Mesenchymal stem cell (in vitro differentiated cells and primary cell): ENCODE results near the gene SLC38A9.

Experiments
- DNase-seq: peaks from one replicate; pipeline ENCODE4 v3.0.0-alpha.2; 2013
- H2AFZ ChIP-seq: one replicate; pipeline ENCODE4 v1.6.1; 2013; ENCODE audit warnings: low read depth, mild to moderate bottlenecking, control low read depth, inconsistent platforms, low read length, moderate library complexity
- H2AK5ac ChIP-seq: 2 replicates; pipeline ENCODE4 v1.6.1; 2013; ENCODE audit warnings: low read length, moderate library complexity, mild to moderate bottlenecking, inconsistent platforms; ENCODE audit not compliant: severe bottlenecking
- H2BK120ac ChIP-seq: one replicate; pipeline ENCODE4 v1.6.1; 2013; ENCODE audit warnings: low read depth, mild to moderate bottlenecking, inconsistent platforms, low read length, moderate library complexity
- H2BK12ac ChIP-seq, 2 experiments: one replicate each; pipeline ENCODE4 v1.6.1; 2013; ENCODE audit warnings: inconsistent platforms in 2 of 2, low read length in 2 of 2, mild to moderate bottlenecking in 2 of 2, moderate library complexity in 2 of 2, control low read depth in 1 of 2
- H2BK15ac ChIP-seq: one replicate; pipeline ENCODE4 v1.6.1; 2013; ENCODE audit warnings: mild to moderate bottlenecking, low read depth, inconsistent platforms; ENCODE audit not compliant: poor library complexity, severe bottlenecking
- H2BK5ac ChIP-seq: 2 replicates; pipeline ENCODE4 v1.6.1; 2013; ENCODE audit warnings: low read depth, mild to moderate bottlenecking, low read length, control low read depth, inconsistent platforms; ENCODE audit not compliant: poor library complexity, severe bottlenecking
- H3K14ac ChIP-seq, 2 experiments: one replicate each; pipeline ENCODE4 v1.6.1; 2013; ENCODE audit warnings: inconsistent platforms in 2 of 2, low read length in 2 of 2, control low read depth in 1 of 2, mild to moderate bottlenecking in 1 of 2, moderate library complexity in 1 of 2
- H3K18ac ChIP-seq, 2 experiments: one replicate each; pipeline ENCODE4 v1.6.1; 2013; ENCODE audit warnings: inconsistent platforms in 2 of 2, low read length in 2 of 2, control low read depth in 1 of 2, low read depth in 1 of 2, mild to moderate bottlenecking in 1 of 2
- H3K23ac ChIP-seq, 2 experiments: one replicate each; pipeline ENCODE4 v1.6.1; 2013; ENCODE audit warnings: inconsistent platforms in 2 of 2, low read length in 2 of 2, mild to moderate bottlenecking in 2 of 2, moderate library complexity in 2 of 2, control low read depth in 1 of 2
- H3K27ac ChIP-seq: 2 replicates; pipeline ENCODE4 v1.5.1; 2013; ENCODE audit warnings: mild to moderate bottlenecking, moderate library complexity, low read length, control low read depth, inconsistent platforms; ENCODE audit not compliant: poor library complexity, severe bottlenecking
- H3K27me3 ChIP-seq, 2 experiments: 2 replicates each; pipeline versions ENCODE4 v1.6.1 to v1.7.0; 2013; ENCODE audit warnings: low read length in 2 of 2, mild to moderate bottlenecking in 2 of 2, moderate library complexity in 2 of 2, control low read depth in 1 of 2, inconsistent platforms in 1 of 2; ENCODE audit not compliant: control insufficient read depth in 1 of 2, insufficient read depth in 1 of 2
- H3K36me3 ChIP-seq, 2 experiments: 2 replicates each; pipeline versions ENCODE4 v1.6.1 to v1.7.0; 2013; ENCODE audit warnings: low read length in 2 of 2, control low read depth in 1 of 2, inconsistent platforms in 1 of 2, low read depth in 1 of 2, mild to moderate bottlenecking in 1 of 2; ENCODE audit not compliant: insufficient read depth in 2 of 2, control insufficient read depth in 1 of 2
- H3K4ac ChIP-seq, 2 experiments: one replicate each; pipeline ENCODE4 v1.6.1; 2013; ENCODE audit warnings: inconsistent platforms in 2 of 2, low read length in 2 of 2, mild to moderate bottlenecking in 2 of 2, moderate library complexity in 2 of 2, control low read depth in 1 of 2, low read depth in 1 of 2
- H3K4me1 ChIP-seq: 2 replicates; pipeline ENCODE4 v1.6.1; 2013; ENCODE audit warnings: low read depth, low read length, control low read depth; ENCODE audit not compliant: control insufficient read depth, insufficient read depth
- H3K4me2 ChIP-seq: 2 replicates; pipeline ENCODE4 v1.6.1; 2013; ENCODE audit warnings: low read length, mild to moderate bottlenecking, inconsistent platforms; ENCODE audit not compliant: poor library complexity, severe bottlenecking
- H3K4me3 ChIP-seq, 2 experiments: 2 replicates each; pipeline versions ENCODE4 v1.5.1 to v1.7.0; 2013; ENCODE audit warnings: low read length in 2 of 2, mild to moderate bottlenecking in 2 of 2, control low read depth in 1 of 2, low read depth in 1 of 2; ENCODE audit not compliant: insufficient read depth in 1 of 2
- H3K79me1 ChIP-seq: replicated peaks from 2 replicates; pipeline ENCODE4 v1.6.1; 2013; ENCODE audit warnings: mild to moderate bottlenecking, control low read depth, low read length, inconsistent platforms; ENCODE audit not compliant: poor library complexity, severe bottlenecking
- H3K9ac ChIP-seq: 2 replicates; pipeline ENCODE4 v1.7.0; 2013; ENCODE audit warnings: mild to moderate bottlenecking, low read length, moderate library complexity
- H3K9me3 ChIP-seq: 2 replicates; pipeline ENCODE4 v1.7.0; 2013; ENCODE audit warnings: mild to moderate bottlenecking, low read length; ENCODE audit not compliant: control insufficient read depth
- H4K8ac ChIP-seq: one replicate; pipeline ENCODE4 v1.6.1; 2013; ENCODE audit warnings: inconsistent platforms, mild to moderate bottlenecking, low read length, moderate library complexity
- H4K91ac ChIP-seq: one replicate; pipeline ENCODE4 v1.6.1; 2013; ENCODE audit warnings: mild to moderate bottlenecking, low read length, inconsistent platforms
- WGBS: methylation state at CpG from one replicate; pipeline ENCODE4 v1.1.7; 2013; ENCODE audit warnings: mixed read lengths; 5-methylcytosine and 5-hydroxymethylcytosine counted together

Gene SLC38A9

DNA sequence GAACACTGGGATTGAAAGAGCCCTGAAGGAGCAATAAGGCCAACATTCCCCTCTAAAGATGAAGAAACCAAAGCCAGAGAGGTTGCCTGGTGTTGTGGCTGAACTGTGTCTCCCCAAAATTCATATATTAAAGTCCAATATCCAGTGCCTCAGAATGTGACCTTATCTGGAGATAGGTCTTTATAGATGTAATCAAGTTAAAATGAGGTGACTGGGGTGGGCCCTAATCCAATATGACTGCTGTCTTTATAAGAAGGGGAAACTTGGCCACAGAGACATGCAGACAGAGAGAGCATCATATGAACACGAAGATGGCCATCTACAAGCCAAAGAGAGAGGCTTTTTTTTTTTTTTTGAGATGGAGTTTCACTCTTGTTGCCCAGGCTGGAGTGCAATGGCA is 110.5 kb downstream of the SLC38A9 start:
- no peak for DNase-seq
- WGBS: 96% methylated on average over 1 of the region's 1 CpG
- peak overlapping the region in 1 of 2 experiments; percentile 91 for H3K4ac ChIP-seq

DNA sequence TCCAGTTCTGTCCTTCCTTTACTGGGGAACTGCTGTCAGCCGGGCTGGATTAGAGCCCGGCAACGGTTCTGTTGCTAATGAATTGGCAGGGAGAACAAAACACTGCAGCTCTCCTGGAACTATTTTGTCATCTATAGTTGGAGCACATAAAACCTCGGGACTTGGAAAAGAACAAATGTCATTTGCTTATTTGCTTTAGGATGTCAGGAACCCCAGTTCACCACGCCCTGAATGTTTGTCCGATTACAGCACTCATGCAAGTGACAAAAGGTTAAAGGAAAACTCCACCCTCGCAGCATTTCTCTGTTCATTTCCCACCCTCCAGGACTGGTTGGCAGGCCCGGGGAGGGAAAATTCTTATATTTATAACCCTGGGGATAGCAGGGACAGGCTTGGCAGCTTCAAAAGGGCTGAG is 110.9 kb downstream of the SLC38A9 start:
- Histone ChIP-seq H3K27ac (peak overlapping the region; percentile 67), H2AFZ (no peak overlapping the region), H3K18ac (peak overlapping the region; percentile 28 to 56), H2BK120ac (peak overlapping the region; percentile 78), H2AK5ac (no peak overlapping the region), H2BK5ac (peak overlapping the region; percentile 31), H3K27me3 (no peaks in the 10 kb centered on the region), H3K4me2 (peak overlapping the region; percentile 37), H4K8ac (peak overlapping the region; percentile 50), H3K14ac (no peak overlapping the region), H2BK12ac (no peak overlapping the region), H4K91ac (no peak overlapping the region), H3K9me3 (no peaks in the 10 kb centered on the region), H3K79me1 (no peaks in the 10 kb centered on the region), H3K36me3 (no peaks in the 10 kb centered on the region), H3K4ac (peak overlapping the region; percentile 77 to 91), H3K9ac (peak overlapping the region; percentile 89), H3K23ac (no peak overlapping the region), H3K4me1 (peaks cover 13% of the 10 kb centered on the region), H2BK15ac (peak overlapping the region; percentile 67), H3K4me3 (no peak overlapping the region)
- WGBS: under 1% methylated on average over 6 of the region's 8 CpGs
- peak; percentile 93 for DNase-seq

More for the DNA sequence above, 110.5 kb downstream of the SLC38A9 start:
- Histone ChIP-seq H3K27ac (peak overlapping the region; percentile 67), H4K91ac (no peak overlapping the region), H3K79me1 (no peaks in the 10 kb centered on the region), H3K27me3 (no peaks in the 10 kb centered on the region), H3K9me3 (no peaks in the 10 kb centered on the region), H2AFZ (no peak overlapping the region), H2BK5ac (no peak overlapping the region), H3K18ac (peak overlapping the region; percentile 28 to 61), H2AK5ac (no peak overlapping the region), H3K4me1 (peaks cover 13% of the 10 kb centered on the region), H2BK12ac (peak overlapping the region in 1 of 2 experiments; percentile 29), H2BK15ac (no peak overlapping the region), H3K9ac (peak overlapping the region; percentile 89), H3K4me3 (no peak overlapping the region), H3K36me3 (no peaks in the 10 kb centered on the region), H3K14ac (no peak overlapping the region), H3K23ac (no peak overlapping the region), H3K4me2 (no peak overlapping the region), H2BK120ac (peak overlapping the region; percentile 45), H4K8ac (peak overlapping the region; percentile 39)

- no peaks in the 10 kb centered on the region for H3K9me3 ChIP-seq
- H2BK12ac ChIP-seq: no peak overlapping the region
- no peak overlapping the region for H3K14ac ChIP-seq
- peak overlapping the region; percentile 28 to 76 for H3K18ac ChIP-seq
- no peak overlapping the region for H3K23ac ChIP-seq
- H3K27ac ChIP-seq: peak overlapping the region; percentile 67
- H2BK120ac ChIP-seq: peak overlapping the region; percentile 78
- no peaks in the 10 kb centered on the region for H3K36me3 ChIP-seq
- H4K91ac ChIP-seq: no peak overlapping the region
- no peaks in the 10 kb centered on the region for H3K79me1 ChIP-seq
- peak; percentile 76 for DNase-seq
- H3K27me3 ChIP-seq: no peaks in the 10 kb centered on the region
- H2BK5ac ChIP-seq: peak overlapping the region; percentile 31
- H3K4ac ChIP-seq: peak overlapping the region in 1 of 2 experiments; percentile 77
- 18% methylated on average over 5 of the region's 6 CpGs for WGBS
- no peak overlapping the region for H3K4me2 ChIP-seq
- H3K9ac ChIP-seq: peak overlapping the region; percentile 89
- H3K4me1 ChIP-seq: peaks cover 13% of the 10 kb centered on the region
- H2AK5ac ChIP-seq: no peak overlapping the region
- peak overlapping the region in 1 of 2 experiments; percentile 13 for H3K4me3 ChIP-seq
- no peak overlapping the region for H2AFZ ChIP-seq
- H4K8ac ChIP-seq: no peak overlapping the region
- no peak overlapping the region for H2BK15ac ChIP-seq
Observed at GRCh38 chr5:55600497-55601203, 111.5 kb downstream of the SLC38A9 start.

DNA sequence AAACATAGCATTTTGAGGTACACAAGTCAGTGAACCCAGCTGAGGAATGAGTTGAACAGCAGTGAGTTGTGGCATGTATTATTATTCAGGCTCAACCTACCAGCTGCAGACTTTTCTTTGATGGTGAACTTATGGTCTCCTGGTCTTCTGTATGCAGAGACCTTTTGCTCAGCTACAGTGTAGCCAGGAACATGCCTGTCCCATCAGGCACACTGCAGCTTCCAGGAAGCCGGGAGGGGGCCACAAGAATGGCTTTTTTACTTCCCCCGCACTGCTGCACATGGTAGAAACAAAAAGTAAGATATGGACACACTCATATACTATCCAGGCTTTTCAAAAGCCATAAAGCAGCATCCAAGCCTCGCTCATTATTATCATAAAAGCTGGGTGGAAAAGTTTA is 112.0 kb downstream of the SLC38A9 start:
- Histone ChIP-seq H3K4me3 (no peak overlapping the region), H3K4ac (peak overlapping the region; percentile 48 to 89), H2AK5ac (peak overlapping the region; percentile 73), H3K14ac (peak overlapping the region in 1 of 2 experiments; percentile 87), H2AFZ (peak overlapping the region; percentile 3), H3K27ac (no peak overlapping the region), H3K4me2 (no peak overlapping the region), H3K79me1 (no peaks in the 10 kb centered on the region), H3K36me3 (no peaks in the 10 kb centered on the region), H3K9ac (peak overlapping the region; percentile 89), H2BK120ac (peak overlapping the region; percentile 73), H3K23ac (no peak overlapping the region), H2BK12ac (peak overlapping the region; percentile 44 to 90), H4K8ac (no peak overlapping the region), H3K27me3 (no peaks in the 10 kb centered on the region), H2BK5ac (no peak overlapping the region), H4K91ac (peak overlapping the region; percentile 66), H2BK15ac (peak overlapping the region; percentile 88), H3K9me3 (no peaks in the 10 kb centered on the region), H3K4me1 (peaks cover 13% of the 10 kb centered on the region), H3K18ac (peak overlapping the region; percentile 49 to 89)
- DNase-seq: no peak
- WGBS: 86% methylated on average over 2 of the region's 3 CpGs
